Skeletal muscle satellite cell (primary cell): ENCODE results near the gene GAGE12J. TPM values are rescaled to one million over a fixed set of nuclear protein-coding genes. Genes with fewer than 3 reads are reported as not detected.
"Not testable (repeated sequence)": the region's sequence is repeated elsewhere in the genome, so short reads cannot be mapped to it uniquely, and the experiment has no call there.

Source experiments
- H3K27me3 ChIP-seq: 2 replicates; pipeline ENCODE4 v1.7.0; 2013; ENCODE audit warnings: low read length; ENCODE audit not compliant: control insufficient read depth, insufficient read depth
- H3K36me3 ChIP-seq: 2 replicates; pipeline ENCODE4 v1.7.0; 2013; ENCODE audit warnings: mild to moderate bottlenecking, control low read depth, low read length; ENCODE audit not compliant: insufficient read depth
- H3K4me1 ChIP-seq: 2 replicates; pipeline ENCODE4 v1.7.0; 2013; ENCODE audit warnings: low read length; ENCODE audit not compliant: control insufficient read depth, insufficient read depth
- H3K4me2 ChIP-seq: 2 replicates; pipeline ENCODE4 v1.7.0; 2013; ENCODE audit warnings: mild to moderate bottlenecking, low read length
- H3K4me3 ChIP-seq: 2 replicates; pipeline ENCODE4 v1.7.0; 2013; ENCODE audit warnings: low read length
- H3K9ac ChIP-seq: 2 replicates; pipeline ENCODE4 v1.7.0; 2013; ENCODE audit warnings: mild to moderate bottlenecking, low read depth, low read length, moderate library complexity
- H3K9me3 ChIP-seq: replicated peaks from 2 replicates; pipeline ENCODE4 v1.7.0; 2013; ENCODE audit warnings: mild to moderate bottlenecking, control low read depth, low read length
- total RNA-seq: library from RNA; depleted of rRNA; stranded (reverse); fragments of >200 nt; gene quantifications from 2 replicates; pipeline ENCODE4 v1.2.3, GENCODE V29; 2012; rRNA removed

Gene GAGE12J
- not detected in 2 replicates for total RNA-seq

GRCh38 chrX:49321737-49322136 lies at the start of gene GAGE12J:
TSS of gene GAGE12J (plus strand) at chrX:49322037. CDS start at chrX:49323194, 1,157 bp downstream.
- not testable (repeated sequence) for H3K36me3 ChIP-seq, H3K9ac ChIP-seq, H3K4me1 ChIP-seq, H3K4me2 ChIP-seq, H3K9me3 ChIP-seq, H3K4me3 ChIP-seq, H3K27me3 ChIP-seq

- no peak overlapping the region for H3K4me3 ChIP-seq
- H3K4me2 ChIP-seq: peak overlapping the region; percentile 9
- H3K9ac ChIP-seq: no peak overlapping the region
- no peaks in the 10 kb centered on the region for H3K36me3 ChIP-seq
- H3K9me3 ChIP-seq: no peaks in the 10 kb centered on the region
- peaks cover 20% of the 10 kb centered on the region for H3K4me1 ChIP-seq
- no peaks in the 10 kb centered on the region for H3K27me3 ChIP-seq
Measured at GRCh38 chrX:49272421-49272820, 49.4 kb upstream of the GAGE12J start.

- Histone ChIP-seq H3K4me1 (peaks cover 20% of the 10 kb centered on the region), H3K4me2 (no peak overlapping the region), H3K9me3 (no peaks in the 10 kb centered on the region), H3K9ac (no peak overlapping the region), H3K4me3 (no peak overlapping the region), H3K36me3 (no peaks in the 10 kb centered on the region), H3K27me3 (no peaks in the 10 kb centered on the region)
Measured at GRCh38 chrX:49273181-49273727, 48.6 kb upstream of the GAGE12J start.

- no peak overlapping the region for H3K4me2 ChIP-seq
- peaks cover 6% of the 10 kb centered on the region for H3K4me1 ChIP-seq
- no peaks in the 10 kb centered on the region for H3K9me3 ChIP-seq
- H3K36me3 ChIP-seq: no peaks in the 10 kb centered on the region
- H3K4me3 ChIP-seq: no peak overlapping the region
- no peaks in the 10 kb centered on the region for H3K27me3 ChIP-seq
- no peak overlapping the region for H3K9ac ChIP-seq
Measured at GRCh38 chrX:49276207-49276606, 45.6 kb upstream of the GAGE12J start.

- Histone ChIP-seq H3K9me3 (no peaks in the 10 kb centered on the region), H3K4me2 (no peak overlapping the region), H3K9ac (no peak overlapping the region), H3K27me3 (no peaks in the 10 kb centered on the region), H3K4me1 (peaks cover 6% of the 10 kb centered on the region), H3K36me3 (no peaks in the 10 kb centered on the region), H3K4me3 (no peak overlapping the region)
Measured at GRCh38 chrX:49276671-49277534, 44.9 kb upstream of the GAGE12J start.

GRCh38 chrX:49277535-49277830 lies 44.4 kb upstream of the GAGE12J start:
- Histone ChIP-seq H3K27me3 (no peaks in the 10 kb centered on the region), H3K36me3 (no peaks in the 10 kb centered on the region), H3K4me2 (no peak overlapping the region), H3K4me3 (no peak overlapping the region), H3K9ac (no peak overlapping the region), H3K9me3 (no peaks in the 10 kb centered on the region), H3K4me1 (peaks cover 2% of the 10 kb centered on the region)

- Histone ChIP-seq H3K4me2 (no peak overlapping the region), H3K4me3 (no peak overlapping the region), H3K27me3 (no peaks in the 10 kb centered on the region), H3K9me3 (no peaks in the 10 kb centered on the region), H3K4me1 (no peaks in the 10 kb centered on the region), H3K36me3 (no peaks in the 10 kb centered on the region), H3K9ac (no peak overlapping the region)
Measured at GRCh38 chrX:49278081-49278480, 43.8 kb upstream of the GAGE12J start.

- no peaks in the 10 kb centered on the region for H3K4me1 ChIP-seq
- H3K36me3 ChIP-seq: no peaks in the 10 kb centered on the region
- no peak overlapping the region for H3K4me2 ChIP-seq
- no peak overlapping the region for H3K9ac ChIP-seq
- no peaks in the 10 kb centered on the region for H3K27me3 ChIP-seq
- H3K9me3 ChIP-seq: no peaks in the 10 kb centered on the region
- H3K4me3 ChIP-seq: no peak overlapping the region
Measured at GRCh38 chrX:49282647-49283011, 39.2 kb upstream of the GAGE12J start.

GRCh38 chrX:49284212-49284611 lies 37.6 kb upstream of the GAGE12J start:
- Histone ChIP-seq H3K9ac (no peak overlapping the region), H3K4me2 (no peak overlapping the region), H3K27me3 (no peaks in the 10 kb centered on the region), H3K9me3 (no peaks in the 10 kb centered on the region), H3K36me3 (no peaks in the 10 kb centered on the region), H3K4me1 (no peaks in the 10 kb centered on the region), H3K4me3 (no peak overlapping the region)

GRCh38 chrX:49286136-49286535 lies 35.7 kb upstream of the GAGE12J start:
- Histone ChIP-seq H3K4me1 (no peaks in the 10 kb centered on the region), H3K36me3 (no peaks in the 10 kb centered on the region), H3K4me3 (no peak overlapping the region), H3K27me3 (no peaks in the 10 kb centered on the region), H3K4me2 (no peak overlapping the region), H3K9ac (no peak overlapping the region), H3K9me3 (no peaks in the 10 kb centered on the region)

GRCh38 chrX:49286581-49286980 lies 35.3 kb upstream of the GAGE12J start:
- Histone ChIP-seq H3K4me2 (no peak overlapping the region), H3K4me1 (no peaks in the 10 kb centered on the region), H3K9me3 (no peaks in the 10 kb centered on the region), H3K36me3 (no peaks in the 10 kb centered on the region), H3K9ac (no peak overlapping the region), H3K4me3 (no peak overlapping the region), H3K27me3 (no peaks in the 10 kb centered on the region)

GRCh38 chrX:49287665-49288064 lies 34.2 kb upstream of the GAGE12J start:
- no peaks in the 10 kb centered on the region for H3K9me3 ChIP-seq
- no peak overlapping the region for H3K4me3 ChIP-seq
- H3K36me3 ChIP-seq: no peaks in the 10 kb centered on the region
- no peak overlapping the region for H3K4me2 ChIP-seq
- H3K4me1 ChIP-seq: no peaks in the 10 kb centered on the region
- H3K27me3 ChIP-seq: no peaks in the 10 kb centered on the region
- H3K9ac ChIP-seq: no peak overlapping the region
